ENCODE results near the gene OXCT2. TPM values are rescaled to one million over a fixed set of nuclear protein-coding genes. Genes with fewer than 3 reads are reported as not detected.

OXCT2 gene
- polyA plus RNA-seq, 1 donor from 2014 or later: not detected

GRCh38 chr1:39757501-39757900 lies 13.6 kb downstream of the OXCT2 start:
- Histone ChIP-seq H3K9me2 (ENCODE audit: insufficient read depth, low read length) (no peaks in the 10 kb centered on the region), H3K79me2 (replicated peaks; ENCODE audit: insufficient read depth, low read length) (no peaks in the 10 kb centered on the region), H3K36me3 (ENCODE audit: insufficient read depth, low read length) (no peaks in the 10 kb centered on the region), H4K20me1 (ENCODE audit: insufficient read depth) (no peaks in the 10 kb centered on the region), H3K27ac (ENCODE audit: low read length) (no peak overlapping the region), H3K4me3 (ENCODE audit: low read length) (no peak overlapping the region), H3F3A (ENCODE audit: insufficient read depth, low read length, poor library complexity, severe bottlenecking) (no peaks in the 10 kb centered on the region), H3K9ac (ENCODE audit: low read length) (no peak overlapping the region), H2AFZ (ENCODE audit: low read depth, low read length) (no peak overlapping the region), H3K27me3 (ENCODE audit: insufficient read depth, low read depth, low read length) (no peaks in the 10 kb centered on the region), H3K9me3 (ENCODE audit: low read length) (no peaks in the 10 kb centered on the region), H3K4me2 (ENCODE audit: low read length) (no peak overlapping the region)
- no peak for TF ChIP-seq POLR2AphosphoS5 (IDR thresholded peaks at IDR 0.05)
- no peak for TF ChIP-seq MXI1 (conservative IDR thresholded peaks at IDR 0.05; ENCODE audit: poor library complexity, severe bottlenecking)
- no peak for TF ChIP-seq SMC3 (conservative IDR thresholded peaks at IDR 0.05; ENCODE audit: poor library complexity)
- TF ChIP-seq CTCF (IDR thresholded peaks at IDR 0.05; ENCODE audit: poor library complexity, severe bottlenecking): no peak
- TF ChIP-seq EZH2 (IDR thresholded peaks at IDR 0.05; ENCODE audit: borderline replicate concordance, insufficient read depth, low read length, poor library complexity, severe bottlenecking): no peak
- no peak for TF ChIP-seq TAF1 (IDR thresholded peaks at IDR 0.05; ENCODE audit: low read depth)
- no peak for TF ChIP-seq REST (IDR thresholded peaks at IDR 0.05; ENCODE audit: borderline replicate concordance)
- no peak for TF ChIP-seq RAD21 (conservative IDR thresholded peaks at IDR 0.05)
- no peak for TF ChIP-seq EP300 (conservative IDR thresholded peaks at IDR 0.05; ENCODE audit: poor library complexity, severe bottlenecking)

- Histone ChIP-seq H3K9ac (ENCODE audit: low read length) (no peak overlapping the region), H3K27ac (ENCODE audit: low read length) (no peak overlapping the region), H3K9me3 (ENCODE audit: low read length) (no peaks in the 10 kb centered on the region), H3K9me2 (ENCODE audit: insufficient read depth, low read length) (no peaks in the 10 kb centered on the region), H4K20me1 (ENCODE audit: insufficient read depth) (no peaks in the 10 kb centered on the region), H3K36me3 (ENCODE audit: insufficient read depth, low read length) (no peaks in the 10 kb centered on the region), H3K4me2 (ENCODE audit: low read length) (no peak overlapping the region), H2AFZ (ENCODE audit: low read depth, low read length) (no peak overlapping the region), H3K79me2 (replicated peaks; ENCODE audit: insufficient read depth, low read length) (no peaks in the 10 kb centered on the region), H3K4me3 (ENCODE audit: low read length) (no peak overlapping the region), H3K27me3 (ENCODE audit: insufficient read depth, low read depth, low read length) (no peaks in the 10 kb centered on the region), H3F3A (ENCODE audit: insufficient read depth, low read length, poor library complexity, severe bottlenecking) (no peaks in the 10 kb centered on the region)
- TF ChIP-seq RAD21 (conservative IDR thresholded peaks at IDR 0.05) (no peak), EP300 (conservative IDR thresholded peaks at IDR 0.05; ENCODE audit: poor library complexity, severe bottlenecking) (no peak), TAF1 (IDR thresholded peaks at IDR 0.05; ENCODE audit: low read depth) (no peak), POLR2AphosphoS5 (IDR thresholded peaks at IDR 0.05) (no peak), REST (IDR thresholded peaks at IDR 0.05; ENCODE audit: borderline replicate concordance) (no peak), SMC3 (conservative IDR thresholded peaks at IDR 0.05; ENCODE audit: poor library complexity) (no peak), CTCF (IDR thresholded peaks at IDR 0.05; ENCODE audit: poor library complexity, severe bottlenecking) (no peak), MXI1 (conservative IDR thresholded peaks at IDR 0.05; ENCODE audit: poor library complexity, severe bottlenecking) (no peak), EZH2 (IDR thresholded peaks at IDR 0.05; ENCODE audit: borderline replicate concordance, insufficient read depth, low read length, poor library complexity, severe bottlenecking) (no peak)
Observed at GRCh38 chr1:39755965-39756659, 15.0 kb downstream of the OXCT2 start.
